Caco-2 (cell line): ENCODE data around the gene ARL11. TPM values are rescaled to one million over a fixed set of nuclear protein-coding genes. Genes with fewer than 3 reads are reported as not detected.

Experiments
- BruUV-seq: library from RNA; stranded (reverse); fragments of 400-500 nt; replicated peaks from 2 replicates; lab custom pipeline; 2021; lab: Mats Ljungman, UMichigan
- CTCF ChIA-PET: fragments of 300-600 bp; sonication (Branson Sonifier 250); formaldehyde crosslinking; loops from one replicate; lab custom pipeline; 2022; ENCODE audit warnings: antibody characterized with exemption; lab: Charles Lee
- POLR2A ChIA-PET: fragments of 300-600 bp; sonication (Branson Sonifier 250); formaldehyde crosslinking; loops from one replicate; lab custom pipeline; 2022; ENCODE audit warnings: antibody characterized with exemption; lab: Charles Lee
- DNase-seq, 2 experiments: peaks; one replicate each; pipeline versions ENCODE4 v3.0.0 to v3.0.0-alpha.2; 2020 to 2022
- H3K27me3 ChIP-seq: replicated peaks from 2 replicates; pipeline ENCODE4 v1.6.0; 2011; ENCODE audit warnings: low read length; ENCODE audit not compliant: control insufficient read depth, insufficient read depth
- H3K36me3 ChIP-seq: 2 replicates; pipeline ENCODE4 v1.5.1; 2011; ENCODE audit warnings: low read length; ENCODE audit not compliant: control insufficient read depth, insufficient read depth
- H3K4me1 ChIP-seq: fragments of 250-450 bp; sonication (Bioruptor Pico); 2 replicates; pipeline ENCODE4 v1.5.1; 2020; ENCODE audit warnings: mild to moderate bottlenecking
- H3K4me3 ChIP-seq: 2 replicates; pipeline ENCODE4 v1.5.1; 2011; ENCODE audit warnings: low read depth, mild to moderate bottlenecking, control low read depth, low read length
- H3K9me3 ChIP-seq: fragments of 250-450 bp; sonication (Bioruptor Pico); 2 replicates; pipeline ENCODE4 v1.5.1; 2020; ENCODE audit warnings: mild to moderate bottlenecking, moderate library complexity
- H3K27ac Mint-ChIP-seq: one replicate; pipeline ENCODE4 v1.8.0; 2022; ENCODE audit warnings: mixed read lengths; ENCODE audit not compliant: unreplicated experiment
- H3K27me3 Mint-ChIP-seq: one replicate; pipeline ENCODE4 v1.8.0; 2022; ENCODE audit warnings: mixed read lengths; ENCODE audit not compliant: insufficient read depth, unreplicated experiment
- H3K36me3 Mint-ChIP-seq: one replicate; pipeline ENCODE4 v1.8.0; 2022; ENCODE audit warnings: mild to moderate bottlenecking, mixed read lengths; ENCODE audit not compliant: insufficient read depth, unreplicated experiment
- H3K4me1 Mint-ChIP-seq: one replicate; pipeline ENCODE4 v1.8.0; 2022; ENCODE audit warnings: low read depth, mixed read lengths; ENCODE audit not compliant: unreplicated experiment
- H3K4me3 Mint-ChIP-seq: one replicate; pipeline ENCODE4 v1.8.0; 2022; ENCODE audit warnings: mild to moderate bottlenecking, moderate library complexity, mixed read lengths; ENCODE audit not compliant: unreplicated experiment
- H3K9me3 Mint-ChIP-seq: one replicate; pipeline ENCODE4 v1.8.0; 2022; ENCODE audit warnings: mixed read lengths; ENCODE audit not compliant: unreplicated experiment
- intact Hi-C: fragments of 100-400 bp; cut with micrococcal nuclease; formaldehyde crosslinking; loops from one replicate; pipeline ENCODE4 v1.10.0; 2022; ENCODE audit not compliant: unreplicated experiment
- total RNA-seq: library from RNA; stranded (reverse); gene quantifications from 2 replicates; pipeline ENCODE4 v1.2.3, GENCODE V29; 2022
- TF ChIP-seq, protein P1 (sequence below), 2 experiments: fragments of 200-600 bp in 1 of 2; IDR thresholded peaks; 1 replicate in 1 of 2; 2 replicates in 1 of 2; pipeline versions ENCODE4 v1.5.1 to v1.8.0; 2011 to 2022; ENCODE audit warnings: antibody characterized with exemption in 1 of 2, control low read depth in 1 of 2, inconsistent platforms in 1 of 2, low read depth in 1 of 2, low read length in 1 of 2, mild to moderate bottlenecking in 1 of 2, moderate library complexity in 1 of 2; ENCODE audit not compliant: insufficient read depth in 1 of 2, severe bottlenecking in 1 of 2, unreplicated experiment in 1 of 2

The ARL11 gene
- total RNA-seq, 1 experiment from 2014 or later: not detected

DNA sequence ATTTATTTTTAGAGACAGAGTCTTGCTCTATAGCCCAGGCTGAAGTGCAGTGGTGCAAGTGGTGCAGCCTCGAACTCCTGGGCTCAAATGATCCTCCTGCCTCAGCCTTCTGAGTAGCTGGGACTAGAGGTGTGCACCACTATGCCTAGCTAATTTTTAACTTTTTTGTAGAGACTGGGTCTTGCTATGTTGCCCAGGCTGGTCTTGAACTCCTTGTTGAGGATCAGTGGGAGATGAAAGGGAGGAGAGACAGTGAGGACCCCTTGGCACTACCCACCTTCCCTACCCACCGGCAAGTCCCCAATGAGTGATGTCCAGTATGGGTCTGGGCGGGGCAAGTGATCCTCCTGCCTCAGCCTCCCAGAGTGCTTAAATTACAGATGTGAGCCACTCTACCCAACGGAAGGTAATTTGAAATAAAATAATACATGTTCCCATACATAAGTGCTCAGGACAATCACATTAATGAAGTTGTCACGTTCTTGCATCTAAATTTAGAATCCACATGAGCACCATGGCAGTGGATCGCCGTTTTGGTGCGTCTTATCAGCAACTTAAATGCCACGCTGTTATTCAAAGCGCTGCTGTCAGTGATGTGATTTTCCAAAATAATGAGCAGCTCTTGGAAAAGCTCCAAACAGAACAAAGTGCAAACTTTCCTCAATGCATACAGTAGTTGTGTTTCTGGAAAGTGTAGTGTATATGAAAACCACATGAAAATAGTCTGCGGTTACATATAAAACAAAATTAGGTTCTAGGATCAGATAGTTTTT, 5.9 kb upstream of the ARL11 start:
- Mint-ChIP-seq H3K27me3 (no peaks in the 10 kb centered on the region), H3K4me3 (no peak overlapping the region), H3K36me3 (no peaks in the 10 kb centered on the region), H3K4me1 (no peaks in the 10 kb centered on the region), H3K27ac (no peak overlapping the region), H3K9me3 (no peaks in the 10 kb centered on the region)
- Histone ChIP-seq H3K36me3 (no peaks in the 10 kb centered on the region), H3K4me3 (no peak overlapping the region), H3K27me3 (no peaks in the 10 kb centered on the region), H3K9me3 (no peaks in the 10 kb centered on the region; the same call in 1 of the 2 replicates), H3K4me1 (no peaks in the 10 kb centered on the region)
- intact Hi-C loops: no loop called here
- CTCF ChIA-PET: interaction anchor here (1.0 kb wide), 1 partner anchor 171 kb away, joined by 4 read pairs; no protein-coding TSS in a partner anchor
- POLR2A ChIA-PET: no interaction called here
- BruUV-seq: no TSS peak
- TF ChIP-seq, protein P1, sequence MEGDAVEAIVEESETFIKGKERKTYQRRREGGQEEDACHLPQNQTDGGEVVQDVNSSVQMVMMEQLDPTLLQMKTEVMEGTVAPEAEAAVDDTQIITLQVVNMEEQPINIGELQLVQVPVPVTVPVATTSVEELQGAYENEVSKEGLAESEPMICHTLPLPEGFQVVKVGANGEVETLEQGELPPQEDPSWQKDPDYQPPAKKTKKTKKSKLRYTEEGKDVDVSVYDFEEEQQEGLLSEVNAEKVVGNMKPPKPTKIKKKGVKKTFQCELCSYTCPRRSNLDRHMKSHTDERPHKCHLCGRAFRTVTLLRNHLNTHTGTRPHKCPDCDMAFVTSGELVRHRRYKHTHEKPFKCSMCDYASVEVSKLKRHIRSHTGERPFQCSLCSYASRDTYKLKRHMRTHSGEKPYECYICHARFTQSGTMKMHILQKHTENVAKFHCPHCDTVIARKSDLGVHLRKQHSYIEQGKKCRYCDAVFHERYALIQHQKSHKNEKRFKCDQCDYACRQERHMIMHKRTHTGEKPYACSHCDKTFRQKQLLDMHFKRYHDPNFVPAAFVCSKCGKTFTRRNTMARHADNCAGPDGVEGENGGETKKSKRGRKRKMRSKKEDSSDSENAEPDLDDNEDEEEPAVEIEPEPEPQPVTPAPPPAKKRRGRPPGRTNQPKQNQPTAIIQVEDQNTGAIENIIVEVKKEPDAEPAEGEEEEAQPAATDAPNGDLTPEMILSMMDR (IDR thresholded peaks at IDR 0.05; ENCODE audit: insufficient read depth in 1 of 2, low read depth in 1 of 2, low read length in 1 of 2, severe bottlenecking in 1 of 2, unreplicated experiment in 1 of 2): no peak
- DNase-seq: no peak

DNA sequence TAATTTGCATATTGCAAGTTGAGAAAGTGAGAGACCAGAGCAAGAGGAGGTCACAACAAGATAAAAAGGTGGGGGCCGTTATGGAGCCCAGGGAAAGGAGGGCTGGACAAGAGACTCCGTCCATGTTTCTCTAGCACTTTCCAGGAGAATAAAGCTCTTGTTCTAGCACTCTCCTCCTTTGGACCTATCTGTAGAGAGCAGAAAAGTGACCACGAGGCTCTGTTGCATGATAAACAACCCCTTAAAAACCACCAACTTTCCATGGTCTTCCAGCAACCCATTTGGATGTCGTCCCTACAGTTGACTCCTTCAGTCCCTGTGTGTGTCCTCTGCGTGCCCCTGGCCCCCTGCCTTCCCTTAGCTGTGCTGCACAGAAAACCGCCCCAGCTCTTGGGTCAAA, 4.1 kb upstream of the ARL11 start:
- no peak overlapping the region for H3K4me3 ChIP-seq
- no peak for DNase-seq
- no peaks in the 10 kb centered on the region for H3K9me3 Mint-ChIP-seq
- no peaks in the 10 kb centered on the region for H3K36me3 Mint-ChIP-seq
- H3K27me3 ChIP-seq: no peaks in the 10 kb centered on the region
- no peaks in the 10 kb centered on the region for H3K27me3 Mint-ChIP-seq
- CTCF ChIA-PET: no interaction called here
- POLR2A ChIA-PET: no interaction called here
- no peaks in the 10 kb centered on the region for H3K36me3 ChIP-seq
- intact Hi-C loops: no loop called here
- no peaks in the 10 kb centered on the region for H3K4me1 ChIP-seq
- H3K27ac Mint-ChIP-seq: no peak overlapping the region
- H3K4me3 Mint-ChIP-seq: no peak overlapping the region
- H3K4me1 Mint-ChIP-seq: no peaks in the 10 kb centered on the region
- H3K9me3 ChIP-seq: no peaks in the 10 kb centered on the region; the same call in 1 of the 2 replicates
- TF ChIP-seq, protein P1 (IDR thresholded peaks at IDR 0.05; ENCODE audit: insufficient read depth in 1 of 2, low read depth in 1 of 2, low read length in 1 of 2, severe bottlenecking in 1 of 2, unreplicated experiment in 1 of 2): no peak
- BruUV-seq: no TSS peak

DNA sequence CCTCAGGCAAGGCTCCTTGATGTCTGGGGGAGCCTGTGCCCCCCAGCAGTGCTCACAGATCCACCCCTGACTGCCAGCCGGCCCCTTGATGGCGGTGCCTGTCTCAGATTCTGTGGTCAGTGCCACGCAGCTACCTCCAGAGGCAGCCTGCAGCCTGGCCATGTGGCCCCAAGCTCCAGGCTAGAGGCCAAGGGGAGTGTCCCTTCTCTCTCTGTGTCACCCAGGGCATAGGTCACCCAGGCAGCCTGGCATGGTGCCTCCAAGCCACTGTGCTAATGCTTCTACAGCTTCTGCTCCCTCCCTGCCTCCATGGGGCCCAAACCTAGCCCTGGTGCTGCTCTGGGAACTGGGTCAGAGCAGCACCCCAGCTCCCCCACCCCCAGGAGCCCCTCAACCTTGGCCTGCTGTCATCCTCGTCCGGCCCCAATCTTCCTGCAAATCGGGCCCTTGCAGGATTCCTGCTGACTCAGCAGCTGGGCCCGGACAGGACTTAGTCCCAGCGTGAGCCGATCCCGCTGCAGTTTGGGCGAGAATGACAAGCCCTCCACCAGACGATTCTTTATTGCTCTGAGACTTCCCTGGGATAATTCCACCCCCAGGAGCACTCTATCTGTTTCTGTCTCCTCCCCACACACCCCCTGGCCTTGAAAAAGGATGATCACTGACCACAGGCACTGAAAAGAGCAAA, 2.8 kb upstream of the ARL11 start:
- Histone ChIP-seq H3K9me3 (no peaks in the 10 kb centered on the region; the same call in 1 of the 2 replicates), H3K4me3 (no peak overlapping the region), H3K36me3 (no peaks in the 10 kb centered on the region), H3K27me3 (no peaks in the 10 kb centered on the region), H3K4me1 (peaks cover 6% of the 10 kb centered on the region; the same call in 1 of the 2 replicates)
- BruUV-seq: no TSS peak
- ChIA-PET POLR2A (no interaction called here), CTCF (no interaction called here)
- Mint-ChIP-seq H3K27me3 (no peaks in the 10 kb centered on the region), H3K27ac (no peak overlapping the region), H3K4me3 (no peak overlapping the region), H3K4me1 (no peaks in the 10 kb centered on the region), H3K9me3 (no peaks in the 10 kb centered on the region), H3K36me3 (no peaks in the 10 kb centered on the region)
- TF ChIP-seq, protein P1 (IDR thresholded peaks at IDR 0.05; ENCODE audit: insufficient read depth in 1 of 2, low read depth in 1 of 2, low read length in 1 of 2, severe bottlenecking in 1 of 2, unreplicated experiment in 1 of 2): no peak
- no peak for DNase-seq
- intact Hi-C loops: no loop called here
